ENCODE measurements around the gene MTA2. TPM values are rescaled to one million over a fixed set of nuclear protein-coding genes. Genes with fewer than 3 reads are reported as not detected.
A peak's percentile ranks its signal among the peaks of the same experiment; 100 is the strongest.
"Not testable (repeated sequence)": the region's sequence is repeated elsewhere in the genome, so short reads cannot be mapped to it uniquely, and the experiment has no call there.

MTA2 gene
- 143 TPM for polyA plus RNA-seq (2013, experiment 1 of 4)
- 142 TPM for polyA plus RNA-seq (2013, experiment 2 of 4)
- 107 TPM for polyA plus RNA-seq (2013, experiment 3 of 4)
- polyA plus RNA-seq (2013, experiment 4 of 4), result 111 TPM

DNA sequence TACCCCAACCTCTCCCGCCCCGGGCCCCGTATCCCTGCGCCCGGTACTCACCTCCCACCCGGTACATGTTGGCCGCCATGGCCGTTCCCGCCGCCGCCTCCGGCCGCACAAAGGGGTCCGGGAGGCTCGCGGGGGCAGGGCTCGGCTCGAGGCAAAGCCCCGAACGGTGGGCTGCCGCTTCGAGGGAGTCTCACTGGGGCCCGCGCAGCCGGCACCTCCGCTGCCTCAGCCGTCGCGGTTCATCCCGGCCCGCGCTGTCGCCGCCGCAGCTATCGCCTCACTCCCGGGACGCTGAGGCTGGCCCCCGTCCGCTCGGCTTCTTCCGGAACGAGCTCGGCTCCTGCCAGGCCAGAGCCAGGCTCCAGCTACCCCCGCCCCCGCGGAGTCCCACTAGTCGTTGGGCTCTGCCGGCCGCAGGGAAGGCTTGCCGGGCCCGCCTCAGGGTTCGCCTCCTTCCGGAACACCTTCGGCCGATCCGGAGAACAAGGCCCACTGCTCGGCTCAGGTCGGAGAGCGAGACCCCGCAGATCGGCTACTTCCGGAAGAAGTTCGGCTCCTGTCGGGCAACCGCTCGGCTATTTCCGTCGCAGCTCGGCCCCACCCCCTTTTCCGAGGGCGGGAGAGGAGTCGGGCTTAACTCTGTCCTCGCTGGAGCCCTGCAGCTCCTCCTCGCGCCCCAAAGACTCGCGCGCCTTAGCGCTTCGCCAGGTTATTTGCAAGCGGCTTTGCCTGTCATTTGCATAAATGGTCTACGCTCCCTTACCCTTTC lies at the start of gene MTA2:
Gene MTA2, minus strand, starts transcription at position 494 of the 769 bp plus-strand sequence. Its CDS starts 415 bp downstream, at position 79.
- Histone ChIP-seq H3K9me3 (ENCODE audit: control insufficient read depth, low read length) (no peaks in the 10 kb centered on the region), H3K27me3 (ENCODE audit: control insufficient read depth, insufficient read depth, low read length, poor library complexity, severe bottlenecking) (peaks cover 18% of the 10 kb centered on the region), H3K4me1 (ENCODE audit: control insufficient read depth, insufficient read depth, low read length) (peaks cover 30% of the 10 kb centered on the region), H3K27ac (ENCODE audit: insufficient read depth, low read depth, low read length, poor library complexity, severe bottlenecking) (peak within 1 kb of the TSS; percentile 84), H3K4me3 (ENCODE audit: insufficient read depth, low read depth, low read length) (peak within 1 kb of the TSS; percentile 98), H3K36me3 (ENCODE audit: control insufficient read depth, insufficient read depth, low read length) (peaks cover 15% of the 10 kb centered on the region)
- 0% methylated on average over 83 of the region's 83 CpGs for WGBS, 2 experiments

DNA sequence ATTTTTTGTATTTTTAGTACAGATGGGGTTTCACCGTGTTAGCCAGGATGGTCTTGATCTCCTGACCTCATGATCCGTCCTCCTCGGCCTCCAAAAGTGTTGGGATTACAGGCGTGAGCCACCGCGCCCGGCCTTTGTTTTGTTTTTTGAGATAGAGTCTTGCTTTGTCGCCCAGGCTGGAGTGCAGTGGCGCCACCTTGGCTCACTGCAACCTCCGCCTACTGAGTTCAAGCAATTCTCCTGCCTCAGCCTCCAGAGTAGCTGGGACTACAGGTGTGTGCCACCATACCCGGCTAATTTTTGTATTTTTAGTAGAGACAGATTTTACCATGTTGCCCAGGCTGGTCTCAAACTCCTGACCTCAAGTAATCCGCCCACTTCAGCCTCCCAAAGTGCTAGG lies 48.6 kb upstream of the MTA2 start:
- H3K27ac ChIP-seq (ENCODE audit: insufficient read depth, low read depth, low read length, poor library complexity, severe bottlenecking); H3K9me3 ChIP-seq (ENCODE audit: control insufficient read depth, low read length); H3K4me1 ChIP-seq (ENCODE audit: control insufficient read depth, insufficient read depth, low read length); H3K27me3 ChIP-seq (ENCODE audit: control insufficient read depth, insufficient read depth, low read length, poor library complexity, severe bottlenecking); H3K36me3 ChIP-seq (ENCODE audit: control insufficient read depth, insufficient read depth, low read length); H3K4me3 ChIP-seq (ENCODE audit: insufficient read depth, low read depth, low read length): not testable (repeated sequence)
- WGBS, 2 experiments, result 91 to 96% methylated on average over 12 of the region's 12 CpGs

DNA sequence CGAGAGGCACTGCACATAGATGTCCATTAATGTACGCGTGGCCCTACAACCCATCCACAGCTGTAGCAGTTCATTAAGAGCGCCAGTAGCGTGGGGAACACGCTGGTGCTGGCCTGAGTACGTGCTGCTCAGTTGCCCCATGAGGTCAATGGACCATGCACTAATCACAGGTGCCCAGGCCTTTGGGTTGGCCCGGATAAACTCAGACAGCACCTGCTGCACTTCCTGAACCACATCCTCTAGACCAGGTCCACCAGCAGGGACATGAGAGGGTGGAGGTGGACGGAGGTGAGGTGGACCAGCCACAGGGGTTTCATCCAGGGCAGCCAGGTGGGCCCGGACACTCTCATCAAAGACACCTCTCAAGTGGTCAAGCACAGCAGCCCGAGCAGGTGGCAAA lies 47.8 kb upstream of the MTA2 start:
- Histone ChIP-seq H3K27me3 (ENCODE audit: control insufficient read depth, insufficient read depth, low read length, poor library complexity, severe bottlenecking) (no peaks in the 10 kb centered on the region), H3K4me3 (ENCODE audit: insufficient read depth, low read depth, low read length) (no peak overlapping the region), H3K9me3 (ENCODE audit: control insufficient read depth, low read length) (no peaks in the 10 kb centered on the region), H3K27ac (ENCODE audit: insufficient read depth, low read depth, low read length, poor library complexity, severe bottlenecking) (no peak overlapping the region), H3K4me1 (ENCODE audit: control insufficient read depth, insufficient read depth, low read length) (no peaks in the 10 kb centered on the region), H3K36me3 (ENCODE audit: control insufficient read depth, insufficient read depth, low read length) (peaks cover 12% of the 10 kb centered on the region)
- 96% methylated on average over 11 of the region's 11 CpGs for WGBS, 2 experiments

DNA sequence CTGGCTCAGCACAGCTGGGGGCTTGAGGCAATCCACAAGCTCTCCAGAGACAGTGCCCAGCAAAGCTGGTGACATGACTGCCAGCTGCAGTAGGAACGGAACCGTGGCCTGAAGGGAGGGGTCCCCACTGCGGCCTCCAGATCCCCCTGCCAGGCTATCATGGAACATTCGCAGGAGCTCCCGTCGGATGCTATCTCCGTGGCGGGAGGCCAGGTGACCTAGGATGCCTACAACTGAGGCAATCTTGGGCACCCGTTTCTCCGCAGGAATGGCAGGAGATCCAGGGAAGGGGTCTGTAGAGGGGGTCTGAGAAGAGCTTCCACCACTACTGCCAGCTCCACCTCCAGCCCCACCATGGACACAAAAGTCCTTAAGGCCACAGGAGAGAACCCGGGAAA lies 47.3 kb upstream of the MTA2 start:
- WGBS, 2 experiments, result 94 to 96% methylated on average over 9 to 11 of the region's 11 CpGs
- no peaks in the 10 kb centered on the region for H3K27me3 ChIP-seq (ENCODE audit: control insufficient read depth, insufficient read depth, low read length, poor library complexity, severe bottlenecking)
- no peaks in the 10 kb centered on the region for H3K9me3 ChIP-seq (ENCODE audit: control insufficient read depth, low read length)
- H3K4me1 ChIP-seq (ENCODE audit: control insufficient read depth, insufficient read depth, low read length), result no peaks in the 10 kb centered on the region
- H3K4me3 ChIP-seq (ENCODE audit: insufficient read depth, low read depth, low read length), result no peak overlapping the region
- peaks cover 17% of the 10 kb centered on the region for H3K36me3 ChIP-seq (ENCODE audit: control insufficient read depth, insufficient read depth, low read length)
- no peak overlapping the region for H3K27ac ChIP-seq (ENCODE audit: insufficient read depth, low read depth, low read length, poor library complexity, severe bottlenecking)

DNA sequence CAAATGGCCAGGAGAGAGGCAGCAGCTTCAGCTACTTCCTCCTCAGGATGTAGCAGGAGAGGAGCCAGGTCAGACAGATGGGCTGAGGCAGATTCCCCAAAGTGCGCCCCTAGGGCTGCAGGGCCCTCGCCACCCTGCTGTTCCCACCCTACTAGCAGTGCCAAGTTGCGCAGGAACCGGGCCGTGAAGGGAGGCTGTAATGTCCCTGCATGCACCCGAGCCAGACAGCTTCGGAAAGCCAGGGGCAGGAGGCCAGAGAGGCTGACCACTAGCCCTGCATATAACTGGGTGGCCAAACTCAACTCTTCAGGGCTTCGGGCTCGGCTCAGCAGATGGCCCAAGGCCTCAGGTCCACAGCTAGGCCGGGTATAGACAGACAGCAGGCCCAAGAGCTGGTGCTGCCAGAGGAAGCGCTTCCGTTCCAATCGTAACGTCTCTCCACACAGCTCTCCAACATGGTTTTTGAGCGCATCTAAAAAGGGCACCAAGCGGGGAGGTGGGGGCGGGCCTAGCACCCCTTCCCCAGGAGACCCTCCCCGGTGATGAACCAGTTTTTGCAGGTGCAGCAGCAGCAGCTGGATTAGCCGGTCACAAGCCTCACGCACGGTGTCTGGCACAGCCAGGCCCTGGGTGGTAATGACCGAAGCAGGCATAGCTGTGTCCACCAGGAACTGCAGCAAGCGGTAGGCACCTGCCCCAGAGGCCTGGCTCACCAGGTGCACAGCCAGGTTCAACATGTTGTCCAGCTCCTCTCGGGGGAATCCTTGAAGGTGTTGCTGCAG lies 46.7 kb upstream of the MTA2 start:
- no peak overlapping the region for H3K27ac ChIP-seq (ENCODE audit: insufficient read depth, low read depth, low read length, poor library complexity, severe bottlenecking)
- peaks cover 17% of the 10 kb centered on the region for H3K36me3 ChIP-seq (ENCODE audit: control insufficient read depth, insufficient read depth, low read length)
- no peak overlapping the region for H3K4me3 ChIP-seq (ENCODE audit: insufficient read depth, low read depth, low read length)
- no peaks in the 10 kb centered on the region for H3K4me1 ChIP-seq (ENCODE audit: control insufficient read depth, insufficient read depth, low read length)
- no peaks in the 10 kb centered on the region for H3K9me3 ChIP-seq (ENCODE audit: control insufficient read depth, low read length)
- 94% methylated on average over 24 of the region's 24 CpGs for WGBS, 2 experiments
- H3K27me3 ChIP-seq (ENCODE audit: control insufficient read depth, insufficient read depth, low read length, poor library complexity, severe bottlenecking), result no peaks in the 10 kb centered on the region

DNA sequence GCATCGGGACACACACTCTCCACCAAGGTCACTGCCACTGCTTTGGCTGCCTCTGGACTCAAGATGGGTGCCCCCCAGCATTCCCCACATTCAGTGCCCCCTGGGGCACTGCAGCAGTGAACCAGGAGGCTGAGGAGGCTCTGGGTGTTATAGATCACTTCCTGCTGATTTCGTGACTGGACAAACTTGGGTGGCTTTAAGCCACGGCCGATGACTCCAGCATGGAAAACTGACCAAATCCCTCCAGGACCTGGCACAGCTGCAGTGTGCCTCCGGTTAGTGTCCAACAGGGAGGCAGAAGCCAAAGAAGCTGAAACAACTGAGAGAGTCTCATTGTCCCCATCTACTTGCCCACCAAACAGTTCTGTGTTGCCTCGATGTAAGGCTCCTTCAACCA lies 45.9 kb upstream of the MTA2 start:
- H3K36me3 ChIP-seq (ENCODE audit: control insufficient read depth, insufficient read depth, low read length), result peaks cover 17% of the 10 kb centered on the region
- WGBS, 2 experiments, result 95 to 96% methylated on average over 6 of the region's 6 CpGs

DNA sequence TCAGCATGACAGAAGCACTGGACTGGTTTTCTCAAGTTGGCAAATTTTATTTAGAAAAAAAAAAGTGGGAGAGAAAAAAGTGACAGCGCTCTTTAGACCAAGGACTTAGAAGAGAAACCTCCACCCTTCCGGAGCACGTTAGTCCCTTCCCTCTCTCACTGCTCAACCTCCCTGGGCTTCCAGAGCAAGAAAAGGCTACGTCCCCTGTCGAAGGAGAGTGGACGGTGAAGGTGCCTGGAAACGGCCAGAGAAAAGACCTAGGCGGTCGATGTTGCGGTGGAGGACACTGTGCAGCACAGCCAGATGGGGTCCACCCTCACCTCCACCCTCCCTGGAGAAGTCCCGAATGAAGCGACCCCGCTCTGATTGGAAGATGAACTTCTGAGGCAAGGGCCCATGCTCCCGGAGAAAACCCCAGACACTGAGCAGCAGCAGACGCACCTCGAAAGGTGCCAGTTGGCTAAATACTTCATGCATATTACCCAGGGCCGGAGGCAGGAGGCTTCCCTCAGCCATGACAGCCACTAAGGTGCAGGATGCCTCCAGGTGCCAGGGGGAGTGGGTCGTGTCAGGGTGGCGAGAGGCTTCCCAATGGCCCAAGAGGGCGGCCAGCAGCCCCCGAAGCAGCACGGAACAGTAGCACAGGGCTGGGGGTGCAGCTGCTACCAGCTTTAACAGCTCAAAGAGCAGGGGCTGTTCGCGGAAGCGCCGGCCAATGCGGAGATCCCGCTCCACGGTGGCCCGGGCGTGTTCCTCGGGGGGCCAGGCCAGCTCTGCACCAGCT lies 45.4 kb upstream of the MTA2 start:
- Histone ChIP-seq H3K27ac (ENCODE audit: insufficient read depth, low read depth, low read length, poor library complexity, severe bottlenecking) (no peak overlapping the region), H3K4me1 (ENCODE audit: control insufficient read depth, insufficient read depth, low read length) (no peaks in the 10 kb centered on the region), H3K27me3 (ENCODE audit: control insufficient read depth, insufficient read depth, low read length, poor library complexity, severe bottlenecking) (no peaks in the 10 kb centered on the region), H3K4me3 (ENCODE audit: insufficient read depth, low read depth, low read length) (no peak overlapping the region), H3K9me3 (ENCODE audit: control insufficient read depth, low read length) (no peaks in the 10 kb centered on the region), H3K36me3 (ENCODE audit: control insufficient read depth, insufficient read depth, low read length) (peaks cover 17% of the 10 kb centered on the region)
- WGBS, 2 experiments, result 79 to 81% methylated on average over 32 of the region's 32 CpGs

More for the DNA sequence above, 45.9 kb upstream of the MTA2 start:
- H3K9me3 ChIP-seq (ENCODE audit: control insufficient read depth, low read length), result no peaks in the 10 kb centered on the region
- no peaks in the 10 kb centered on the region for H3K27me3 ChIP-seq (ENCODE audit: control insufficient read depth, insufficient read depth, low read length, poor library complexity, severe bottlenecking)
- H3K27ac ChIP-seq (ENCODE audit: insufficient read depth, low read depth, low read length, poor library complexity, severe bottlenecking), result no peak overlapping the region
- no peaks in the 10 kb centered on the region for H3K4me1 ChIP-seq (ENCODE audit: control insufficient read depth, insufficient read depth, low read length)
- H3K4me3 ChIP-seq (ENCODE audit: insufficient read depth, low read depth, low read length), result no peak overlapping the region

DNA sequence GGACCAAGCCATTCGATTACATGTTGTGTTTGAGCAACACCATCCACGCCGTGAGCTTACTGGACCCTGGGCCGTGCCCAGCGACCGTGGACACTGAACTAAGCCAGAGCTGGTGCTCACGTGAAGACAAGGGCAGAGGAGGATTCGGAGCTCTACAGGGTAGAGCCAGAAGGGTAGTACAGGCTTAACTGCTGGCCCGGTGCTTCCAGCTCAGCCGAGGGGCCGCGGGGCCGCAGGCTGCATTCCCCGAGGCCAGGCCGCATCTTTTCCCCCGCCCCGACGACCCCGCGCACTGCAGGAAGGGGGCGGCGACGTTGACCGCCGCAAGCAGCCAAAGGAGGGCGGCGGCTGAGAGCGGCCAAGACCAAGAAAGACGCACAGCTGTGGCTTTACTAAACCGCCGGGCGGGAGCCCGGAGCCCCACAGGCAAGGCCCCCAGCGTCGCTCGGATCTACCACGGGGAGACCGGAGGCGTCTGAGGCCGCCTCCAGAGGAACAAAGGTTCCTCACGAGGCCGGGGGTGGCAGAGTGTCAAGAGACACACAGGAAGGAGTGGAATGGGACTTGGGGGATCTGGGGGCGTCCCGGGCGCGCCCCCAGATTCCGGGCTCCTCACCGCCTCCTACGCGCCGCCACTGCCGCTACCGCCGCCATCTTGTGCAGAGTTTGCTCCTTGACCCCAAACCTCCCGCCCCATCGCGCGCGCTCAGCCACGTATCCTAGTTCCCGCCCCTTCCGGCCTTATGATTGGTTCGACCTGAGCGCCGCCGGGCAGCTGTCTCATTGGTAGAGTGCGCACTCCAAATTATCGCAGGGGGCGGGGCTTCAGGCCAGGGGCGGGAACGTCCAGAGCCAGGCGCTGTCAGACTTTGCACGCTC lies 44.5 kb upstream of the MTA2 start, which contains the start of gene GANAB:
Gene GANAB, minus strand, starts transcription at position 668 of the 879 bp plus-strand sequence. Its CDS starts 14 bp downstream, at position 654.
- H3K27ac ChIP-seq (ENCODE audit: insufficient read depth, low read depth, low read length, poor library complexity, severe bottlenecking), result peak within 1 kb of the TSS; percentile 91
- H3K4me3 ChIP-seq (ENCODE audit: insufficient read depth, low read depth, low read length), result peak within 1 kb of the TSS; percentile 87
- no peaks in the 10 kb centered on the region for H3K9me3 ChIP-seq (ENCODE audit: control insufficient read depth, low read length)
- no peaks in the 10 kb centered on the region for H3K4me1 ChIP-seq (ENCODE audit: control insufficient read depth, insufficient read depth, low read length)
- 0 to 1% methylated on average over 73 of the region's 73 CpGs for WGBS, 2 experiments
- peaks cover 17% of the 10 kb centered on the region for H3K36me3 ChIP-seq (ENCODE audit: control insufficient read depth, insufficient read depth, low read length)
- no peaks in the 10 kb centered on the region for H3K27me3 ChIP-seq (ENCODE audit: control insufficient read depth, insufficient read depth, low read length, poor library complexity, severe bottlenecking)

DNA sequence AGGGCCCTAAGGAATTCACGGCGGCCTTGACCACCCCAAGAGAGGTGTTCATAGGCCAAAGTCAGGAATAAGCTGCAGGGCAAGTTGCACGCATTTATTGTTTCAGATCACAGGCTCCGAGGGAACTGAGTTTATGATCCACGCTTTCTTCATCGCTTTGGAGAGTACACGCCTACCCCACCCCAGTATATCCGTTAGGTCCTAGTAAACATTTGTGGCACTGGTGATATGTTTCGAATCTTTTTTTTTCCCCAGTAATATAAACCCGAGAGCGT lies 43.9 kb upstream of the MTA2 start:
- Histone ChIP-seq H3K4me1 (ENCODE audit: control insufficient read depth, insufficient read depth, low read length) (no peaks in the 10 kb centered on the region), H3K9me3 (ENCODE audit: control insufficient read depth, low read length) (no peaks in the 10 kb centered on the region), H3K36me3 (ENCODE audit: control insufficient read depth, insufficient read depth, low read length) (peaks cover 17% of the 10 kb centered on the region), H3K27me3 (ENCODE audit: control insufficient read depth, insufficient read depth, low read length, poor library complexity, severe bottlenecking) (no peaks in the 10 kb centered on the region), H3K27ac (ENCODE audit: insufficient read depth, low read depth, low read length, poor library complexity, severe bottlenecking) (peak overlapping the region; percentile 91), H3K4me3 (ENCODE audit: insufficient read depth, low read depth, low read length) (peak overlapping the region; percentile 87)
- WGBS, 2 experiments, result 37 to 42% methylated on average over 11 of the region's 11 CpGs
